ENCODE data around the gene CACNA1I. TPM values are rescaled to one million over a fixed set of nuclear protein-coding genes. Genes with fewer than 3 reads are reported as not detected.

The CACNA1I gene
- total RNA-seq, 1 donor from 2014 or later = 0.60 TPM

- Mint-ChIP-seq H3K36me3 (no peaks in the 10 kb centered on the region), H3K4me1 (ENCODE audit: unreplicated experiment) (peaks cover 4% of the 10 kb centered on the region), H3K4me3 (no peak overlapping the region), H3K9me3 (no peaks in the 10 kb centered on the region), H3K27ac (no peak overlapping the region), H3K27me3 (peaks cover 18% of the 10 kb centered on the region)
- DNase-seq (ENCODE audit: extremely low spot score, unreplicated experiment) = no peak
- no peak for TF ChIP-seq CTCF (conservative IDR thresholded peaks at IDR 0.05)
Measured at GRCh38 chr22:39725351-39726035, 154.9 kb downstream of the CACNA1I start.

DNA sequence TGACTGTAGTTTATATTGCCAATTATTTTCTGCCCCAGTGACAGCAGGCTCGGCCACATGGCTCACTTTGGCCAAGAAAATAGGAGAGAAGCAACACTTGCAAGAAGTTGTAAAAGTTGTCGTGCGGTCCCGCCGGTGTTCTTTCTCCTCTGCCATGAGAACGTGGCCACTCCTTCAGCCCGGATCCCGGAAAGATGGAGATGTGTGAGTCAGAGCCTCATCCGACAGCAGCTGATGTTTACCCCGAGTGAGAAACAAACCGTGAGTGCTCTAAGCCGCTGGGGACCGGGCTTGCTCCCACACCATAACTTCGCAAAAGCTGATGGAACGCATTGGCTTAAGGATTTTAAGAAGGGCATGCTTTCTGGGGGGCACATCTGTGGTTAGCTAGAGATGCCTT lies 157.0 kb downstream of the CACNA1I start:
- no peak overlapping the region for H3K4me3 Mint-ChIP-seq
- no peaks in the 10 kb centered on the region for H3K9me3 Mint-ChIP-seq
- peaks cover 19% of the 10 kb centered on the region for H3K27me3 Mint-ChIP-seq
- DNase-seq (ENCODE audit: extremely low spot score, unreplicated experiment) = no peak
- no peak overlapping the region for H3K27ac Mint-ChIP-seq
- TF ChIP-seq CTCF (conservative IDR thresholded peaks at IDR 0.05) = no peak
- no peaks in the 10 kb centered on the region for H3K36me3 Mint-ChIP-seq
- H3K4me1 Mint-ChIP-seq (ENCODE audit: unreplicated experiment) = no peaks in the 10 kb centered on the region

GRCh38 chr22:39728236-39728860 lies 157.8 kb downstream of the CACNA1I start:
- Mint-ChIP-seq H3K4me1 (ENCODE audit: unreplicated experiment) (no peaks in the 10 kb centered on the region), H3K27ac (no peak overlapping the region)

DNA sequence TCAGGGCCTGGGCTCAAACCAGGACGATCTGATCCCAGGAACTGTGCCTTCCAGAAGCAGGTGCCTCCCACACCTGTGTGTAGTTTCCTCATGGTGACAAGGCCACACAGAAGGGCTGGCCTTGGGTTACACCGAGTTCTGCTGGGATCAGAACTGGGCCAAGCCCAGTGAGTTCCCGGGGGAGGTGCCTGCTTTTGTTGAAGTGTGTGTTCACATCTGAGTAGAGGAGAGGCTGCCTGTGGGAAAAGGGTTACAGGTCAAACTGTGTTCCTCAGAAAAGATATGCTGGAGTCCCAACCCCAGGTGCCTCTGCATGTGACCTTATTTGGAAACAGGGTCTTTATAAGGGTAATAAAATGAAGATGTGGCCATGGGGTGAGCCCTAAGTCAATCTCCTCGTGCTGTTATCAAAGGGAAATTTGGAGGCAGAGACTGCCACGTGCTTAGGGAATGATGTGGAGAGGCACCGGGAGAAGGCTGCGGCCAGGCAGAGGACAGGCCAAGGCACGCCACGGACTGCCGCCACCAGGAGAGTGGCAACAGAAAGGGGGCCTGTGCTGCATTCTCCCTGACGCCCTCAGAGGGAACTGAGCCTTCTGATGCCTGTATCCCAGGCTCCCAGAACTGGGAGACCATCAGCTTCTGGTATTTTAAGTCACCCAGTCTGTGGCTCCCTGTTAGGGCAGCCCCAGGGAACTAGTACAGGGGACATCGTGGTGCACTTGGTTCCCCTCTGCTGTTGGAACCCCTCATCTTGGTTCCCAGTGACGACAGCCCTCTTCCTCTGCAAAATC lies 158.8 kb downstream of the CACNA1I start:
- no peak overlapping the region for H3K27ac Mint-ChIP-seq
- H3K36me3 Mint-ChIP-seq = no peaks in the 10 kb centered on the region
- no peaks in the 10 kb centered on the region for H3K9me3 Mint-ChIP-seq
- no peak for DNase-seq (ENCODE audit: extremely low spot score, unreplicated experiment)
- H3K27me3 Mint-ChIP-seq = peaks cover 27% of the 10 kb centered on the region
- H3K4me3 Mint-ChIP-seq = no peak overlapping the region
- no peak for TF ChIP-seq CTCF (conservative IDR thresholded peaks at IDR 0.05)
- no peaks in the 10 kb centered on the region for H3K4me1 Mint-ChIP-seq (ENCODE audit: unreplicated experiment)

More at GRCh38 chr22:39728236-39728860, 157.8 kb downstream of the CACNA1I start:
- Mint-ChIP-seq H3K36me3 (no peaks in the 10 kb centered on the region), H3K27me3 (peaks cover 25% of the 10 kb centered on the region), H3K9me3 (no peaks in the 10 kb centered on the region), H3K4me3 (no peak overlapping the region)
- TF ChIP-seq CTCF (conservative IDR thresholded peaks at IDR 0.05) = no peak
- DNase-seq (ENCODE audit: extremely low spot score, unreplicated experiment) = no peak

GRCh38 chr22:39731481-39731880 lies 160.9 kb downstream of the CACNA1I start:
- Mint-ChIP-seq H3K27ac (no peak overlapping the region), H3K9me3 (no peaks in the 10 kb centered on the region), H3K36me3 (no peaks in the 10 kb centered on the region), H3K27me3 (peaks cover 32% of the 10 kb centered on the region), H3K4me3 (no peak overlapping the region), H3K4me1 (ENCODE audit: unreplicated experiment) (no peaks in the 10 kb centered on the region)
- DNase-seq (ENCODE audit: extremely low spot score, unreplicated experiment) = no peak
- no peak for TF ChIP-seq CTCF (conservative IDR thresholded peaks at IDR 0.05)
